ENCODE measurements around the gene ZBTB6. TPM values are rescaled to one million over a fixed set of nuclear protein-coding genes. Genes with fewer than 3 reads are reported as not detected.

The ZBTB6 gene
- total and polyA plus RNA-seq, 2 of the 13 experiments (the other 11 are each of a cell fraction or from before 2014, with no cell fraction given) = 3.7 to 7.1 TPM

- TF ChIP-seq LBX2 (CRISPR knock-in tag; IDR thresholded peaks at IDR 0.05; ENCODE audit: borderline replicate concordance) = no peak
- TF ChIP-seq DNMT1 (CRISPR knock-in tag; IDR thresholded peaks at IDR 0.05) = no peak
- no peak for TF ChIP-seq ZBTB42 (CRISPR knock-in tag; IDR thresholded peaks at IDR 0.05)
- TF ChIP-seq ZNF616 (CRISPR knock-in tag; IDR thresholded peaks at IDR 0.05; ENCODE audit: low read depth) = 0 out of 2 replicates have a peak, but pooled peaks have one; percentile 49
- no peak for TF ChIP-seq ZNF562 (CRISPR knock-in tag; IDR thresholded peaks at IDR 0.05; ENCODE audit: borderline replicate concordance)
- TF ChIP-seq HOXA9 (CRISPR knock-in tag; IDR thresholded peaks at IDR 0.05; ENCODE audit: borderline replicate concordance) = no peak
- TF ChIP-seq PRPF4 (IDR thresholded peaks at IDR 0.05; ENCODE audit: low read depth, low read length, poor library complexity, severe bottlenecking) = no peak
- TF ChIP-seq ZBED4 (CRISPR knock-in tag; IDR thresholded peaks at IDR 0.05; ENCODE audit: borderline replicate concordance) = no peak
- no peak for TF ChIP-seq CENPT (CRISPR knock-in tag; IDR thresholded peaks at IDR 0.05; ENCODE audit: low read depth)
- TF ChIP-seq GMEB1 (CRISPR knock-in tag; IDR thresholded peaks at IDR 0.05; ENCODE audit: borderline replicate concordance) = peak; percentile 67; the same call in 1 of the 2 replicates
- no peak; the same call in 1 of the 2 replicates for TF ChIP-seq SMAD3 (CRISPR knock-in tag; IDR thresholded peaks at IDR 0.05)
- no peak for TF ChIP-seq ZMYM3 (CRISPR knock-in tag; IDR thresholded peaks at IDR 0.05)
- peak; percentile 90; the same call in 1 of the 2 replicates for TF ChIP-seq KDM5B (CRISPR knock-in tag; IDR thresholded peaks at IDR 0.05; ENCODE audit: borderline replicate concordance)
- no peak for TF ChIP-seq ZNF576 (CRISPR knock-in tag; IDR thresholded peaks at IDR 0.05)
- TF ChIP-seq ZNF749 (CRISPR knock-in tag; IDR thresholded peaks at IDR 0.05; ENCODE audit: borderline replicate concordance) = no peak
- no peak for TF ChIP-seq ZNF615 (CRISPR knock-in tag; IDR thresholded peaks at IDR 0.05; ENCODE audit: borderline replicate concordance)
- TF ChIP-seq ZNF446 (CRISPR knock-in tag; IDR thresholded peaks at IDR 0.05) = no peak
- no peak for TF ChIP-seq RFXANK (CRISPR knock-in tag; IDR thresholded peaks at IDR 0.05)
- peak; percentile 99 for TF ChIP-seq RAD51 (IDR thresholded peaks at IDR 0.05; ENCODE audit: borderline replicate concordance)
- TF ChIP-seq ZNF136 (CRISPR knock-in tag; IDR thresholded peaks at IDR 0.05; ENCODE audit: low read depth) = no peak
- no peak for TF ChIP-seq BRCA1 (CRISPR knock-in tag; IDR thresholded peaks at IDR 0.05)
- no peak for TF ChIP-seq ZNF34 (CRISPR knock-in tag; IDR thresholded peaks at IDR 0.05; ENCODE audit: borderline replicate concordance)
- TF ChIP-seq REXO4 (CRISPR knock-in tag; IDR thresholded peaks at IDR 0.05; ENCODE audit: borderline replicate concordance) = no peak
- peak; percentile 92 for TF ChIP-seq KAT8 (CRISPR knock-in tag; IDR thresholded peaks at IDR 0.05)
Measured at GRCh38 chr9:122904823-122905710, 8.1 kb downstream of the ZBTB6 start, which contains the start of gene RC3H2 (continued).

Measured in HepG2 (cell line).